ENCODE measurements around the gene CD44.
A peak's percentile ranks its signal among the peaks of the same experiment; 100 is the strongest.

Gene CD44

GRCh38 chr11:35178067-35178805 lies 39.3 kb downstream of the CD44 start:
- in situ Hi-C loops (cut with MboI; ENCODE audit: low sequenced_read_pairs, unreplicated experiment): no loop called here
- no peak for TF ChIP-seq CTCF (IDR thresholded peaks at IDR 0.05; ENCODE audit: borderline replicate concordance, control extremely low read depth, extremely low read depth, insufficient read depth, missing control alignments)
- no peak for DNase-seq (ENCODE audit: low spot score)

- DNase-seq (ENCODE audit: low spot score): no peak
- TF ChIP-seq CTCF (IDR thresholded peaks at IDR 0.05; ENCODE audit: borderline replicate concordance, control extremely low read depth, extremely low read depth, insufficient read depth, missing control alignments): no peak
- in situ Hi-C loops (cut with MboI; ENCODE audit: low sequenced_read_pairs, unreplicated experiment): no loop called here
These were observed 39.9 kb downstream of the CD44 start for GRCh38 chr11:35178873-35179272.

- in situ Hi-C loops (cut with MboI; ENCODE audit: low sequenced_read_pairs, unreplicated experiment): no loop called here
- no peak for TF ChIP-seq CTCF (IDR thresholded peaks at IDR 0.05; ENCODE audit: borderline replicate concordance, control extremely low read depth, extremely low read depth, insufficient read depth, missing control alignments)
- no peak for DNase-seq (ENCODE audit: low spot score)
These were observed 40.6 kb downstream of the CD44 start for GRCh38 chr11:35179466-35180135.

- no peak for DNase-seq (ENCODE audit: low spot score)
- TF ChIP-seq CTCF (IDR thresholded peaks at IDR 0.05; ENCODE audit: borderline replicate concordance, control extremely low read depth, extremely low read depth, insufficient read depth, missing control alignments): no peak
- in situ Hi-C loops (cut with MboI; ENCODE audit: low sequenced_read_pairs, unreplicated experiment): no loop called here
These were observed 41.6 kb downstream of the CD44 start for GRCh38 chr11:35180317-35181233.

GRCh38 chr11:35182317-35182939 lies 43.5 kb downstream of the CD44 start:
- no peak for TF ChIP-seq CTCF (IDR thresholded peaks at IDR 0.05; ENCODE audit: borderline replicate concordance, control extremely low read depth, extremely low read depth, insufficient read depth, missing control alignments)
- peak; percentile 44 for DNase-seq (ENCODE audit: low spot score)
- in situ Hi-C loops (cut with MboI; ENCODE audit: low sequenced_read_pairs, unreplicated experiment): no loop called here

Data from GM13976 (cell line).